Right lobe of liver (tissue), 6 donors: ENCODE data around the gene CXCL1. TPM values are rescaled to one million over a fixed set of nuclear protein-coding genes. Genes with fewer than 3 reads are reported as not detected.

Source experiments
- ATAC-seq, 4 donors: fragments of 200-7000 bp; cut with Tn5 transposase; one replicate each; pipeline ENCODE4 v1.9.1; 2020; ENCODE audit warnings: mild to moderate bottlenecking in 4 of 4, moderate library complexity in 4 of 4
- DNase-seq, 3 donors: peaks; one replicate each; pipeline ENCODE4 v3.0.0-alpha.2; 2020
- H3K27ac ChIP-seq, 3 donors: fragments of 200-600 bp; one replicate each; pipeline ENCODE4 v1.8.0; 2022
- H3K27me3 ChIP-seq, 2 donors: fragments of 200-600 bp; one replicate each; pipeline ENCODE4 v1.8.0; 2022
- H3K36me3 ChIP-seq, 4 donors: fragments of 200-600 bp; sonication (generic) in 1 of 4; one replicate each; pipeline versions ENCODE4 v1.5.1 to v1.8.0; 2017 to 2022; ENCODE audit warnings: control low read depth in 1 of 4
- H3K4me1 ChIP-seq, 4 donors: fragments of 200-600 bp; sonication (generic) in 1 of 4; one replicate each; pipeline versions ENCODE4 v1.5.1 to v1.8.0; 2017 to 2022; ENCODE audit warnings: control low read depth in 1 of 4
- H3K4me3 ChIP-seq, 3 donors: fragments of 200-600 bp; one replicate each; pipeline ENCODE4 v1.8.0; 2022
- H3K9me3 ChIP-seq, 4 donors: fragments of 200-600 bp; sonication (generic) in 1 of 4; one replicate each; pipeline versions ENCODE4 v1.5.1 to v1.8.0; 2017 to 2022; ENCODE audit warnings: control low read depth in 1 of 4
- CTCF ChIP-seq, 4 donors: fragments of 200-600 bp in 3 of 4; fragments of 450-650 bp in 1 of 4; IDR thresholded peaks; one replicate each; pipeline versions ENCODE4 v1.5.1 to v1.8.0; 2016 to 2022; ENCODE audit warnings: antibody characterized with exemption in 4 of 4, mild to moderate bottlenecking in 2 of 4
- POLR2A ChIP-seq: fragments of 450-650 bp; IDR thresholded peaks from one replicate; pipeline ENCODE4 v1.6.1; 2017; ENCODE audit warnings: antibody characterized with exemption, mild to moderate bottlenecking
- WGBS: methylation state at CpG from one replicate; pipeline ENCODE4 v1.1.6; 2018; ENCODE audit warnings: low coverage, low lambda C conversion rate; ENCODE audit not compliant: insufficient coverage; ENCODE audit errors: missing lambda C conversion rate; 5-methylcytosine and 5-hydroxymethylcytosine counted together
- intact Hi-C, 2 donors: fragments of 100-400 bp; cut with DNase I; formaldehyde crosslinking; loops; one replicate each; pipeline versions ENCODE4 v1.11.2 to v1.14.1; 2022
- total RNA-seq, 6 experiments: library from RNA; depleted of rRNA in 2 of 6; stranded (reverse); fragments of >200 nt in 2 of 6; fragmentation: NEBNext Ultra II Directional in 3 of 6; extraction: Animal tissue kit (Norgen Biotek cat#: 25700) in 3 of 6; gene quantifications; one replicate each; pipeline versions ENCODE4 v1.1.0 to v1.2.4, GENCODE V29; 2016 to 2023
- donor health status: DM: no; HTN: yes; CAD: no.
- donor health status: DM: no; HTN: no; CAD: no.
- donor health status: DM: no; HTN: no; CAD: no.
- donor health status: DM: no; HTN: yes; CAD: no.
- donor health status: DM: no; HTN: yes; CAD: no.

CXCL1 gene
- total RNA-seq, 6 experiments from 2014 or later, result 0.42 to 33.1 (median 4.3) TPM

- DNase-seq (no peak), ATAC-seq (no peak)
- Histone ChIP-seq H3K27me3 (no peaks in the 10 kb centered on the region), H3K4me3 (no peak overlapping the region), H3K9me3 (no peaks in the 10 kb centered on the region), H3K36me3 (no peaks in the 10 kb centered on the region), H3K27ac (no peak overlapping the region), H3K4me1 (no peaks in the 10 kb centered on the region)
- TF ChIP-seq CTCF (IDR thresholded peaks at IDR 0.05) (no peak), POLR2A (no peak)
- intact Hi-C loops, result no loop called here
These were observed 39.8 kb downstream of the CXCL1 start for GRCh38 chr4:73908965-73909364.

DNA sequence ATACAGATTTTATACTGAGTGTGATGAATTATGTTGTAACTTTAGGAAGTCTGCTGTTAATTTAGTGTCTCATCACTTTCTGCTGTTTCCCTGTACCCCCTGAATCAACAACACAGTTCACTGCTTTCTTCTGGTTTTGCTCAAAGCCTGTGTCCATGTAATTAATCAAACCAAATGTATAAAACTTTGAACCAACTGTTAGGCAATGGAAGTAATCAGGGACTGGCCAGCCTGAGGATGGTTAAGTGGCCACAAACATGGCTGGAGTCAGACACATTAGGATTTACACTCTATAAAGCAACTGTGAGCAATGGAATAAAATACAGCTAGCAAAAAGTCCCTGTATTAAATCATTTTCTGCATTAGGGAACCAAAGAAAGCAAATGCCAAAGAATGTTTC is 42.6 kb downstream of the CXCL1 start:
- no peaks in the 10 kb centered on the region for H3K36me3 ChIP-seq
- ATAC-seq (no peak), DNase-seq (no peak)
- TF ChIP-seq CTCF (IDR thresholded peaks at IDR 0.05) (no peak), POLR2A (no peak)
- no peaks in the 10 kb centered on the region for H3K27me3 ChIP-seq
- no peak overlapping the region for H3K27ac ChIP-seq
- no peaks in the 10 kb centered on the region for H3K4me1 ChIP-seq
- H3K9me3 ChIP-seq, result no peaks in the 10 kb centered on the region
- H3K4me3 ChIP-seq, result no peak overlapping the region
- intact Hi-C loops, result no loop called here

GRCh38 chr4:73912191-73912590 is 43.0 kb downstream of the CXCL1 start:
- Histone ChIP-seq H3K27me3 (no peaks in the 10 kb centered on the region), H3K4me1 (no peaks in the 10 kb centered on the region), H3K27ac (no peak overlapping the region), H3K36me3 (no peaks in the 10 kb centered on the region), H3K9me3 (no peaks in the 10 kb centered on the region), H3K4me3 (no peak overlapping the region)
- TF ChIP-seq CTCF (IDR thresholded peaks at IDR 0.05) (no peak), POLR2A (no peak)
- no peak for DNase-seq
- WGBS, result 21% methylated on average over 1 of the region's 1 CpG
- ATAC-seq, result no peak
- intact Hi-C loops, result no loop called here

- H3K27ac ChIP-seq, result no peak overlapping the region
- no peak overlapping the region for H3K4me3 ChIP-seq
- WGBS, result 69% methylated on average over 1 of the region's 1 CpG
- no peak for DNase-seq
- intact Hi-C loops, result no loop called here
- no peaks in the 10 kb centered on the region for H3K36me3 ChIP-seq
- H3K4me1 ChIP-seq, result no peaks in the 10 kb centered on the region
- TF ChIP-seq POLR2A, result no peak
- no peak for TF ChIP-seq CTCF (IDR thresholded peaks at IDR 0.05)
- no peaks in the 10 kb centered on the region for H3K27me3 ChIP-seq
- no peaks in the 10 kb centered on the region for H3K9me3 ChIP-seq
- no peak for ATAC-seq
These were observed 44.9 kb downstream of the CXCL1 start for GRCh38 chr4:73914071-73914470.

DNA sequence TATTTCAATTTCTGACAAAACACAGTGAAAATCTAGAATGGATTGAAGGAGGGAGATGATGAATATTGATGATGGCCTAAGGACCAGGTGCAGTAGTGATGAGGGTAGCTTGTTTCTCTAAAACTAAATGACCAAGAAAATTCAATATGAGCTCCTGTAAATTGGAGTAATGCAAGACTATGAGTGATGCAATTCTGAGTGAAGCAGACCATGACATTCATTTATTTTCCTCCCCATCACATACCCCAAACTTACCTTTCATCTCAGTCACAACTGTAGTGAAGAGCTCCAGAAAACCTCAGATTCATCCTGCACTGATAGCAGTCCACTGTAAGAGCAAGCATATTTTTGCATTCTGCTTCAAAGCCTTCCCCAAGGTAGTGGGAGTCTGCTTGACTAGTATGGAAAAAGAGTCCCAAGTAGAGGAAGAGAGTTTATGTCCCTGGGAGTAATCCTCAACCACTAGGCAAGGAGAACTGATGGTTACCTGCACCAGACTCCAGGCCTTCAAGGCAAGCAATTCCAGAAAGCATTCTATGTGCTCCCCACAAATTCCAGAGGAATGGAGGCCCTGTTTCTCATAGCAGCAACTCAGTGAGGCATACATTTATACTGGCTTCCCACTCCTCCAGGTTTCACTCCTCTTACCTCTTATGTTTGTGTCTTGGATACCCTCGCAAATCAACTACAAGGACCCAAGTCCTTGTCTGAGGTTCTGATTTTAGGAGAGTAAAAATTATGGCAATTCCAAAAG is 47.2 kb downstream of the CXCL1 start:
- Histone ChIP-seq H3K27me3 (no peaks in the 10 kb centered on the region), H3K27ac (no peak overlapping the region), H3K36me3 (no peaks in the 10 kb centered on the region), H3K9me3 (no peaks in the 10 kb centered on the region), H3K4me3 (no peak overlapping the region), H3K4me1 (no peaks in the 10 kb centered on the region)
- no peak for DNase-seq
- no peak for ATAC-seq
- no peak for TF ChIP-seq POLR2A
- no peak for TF ChIP-seq CTCF (IDR thresholded peaks at IDR 0.05)
- intact Hi-C loops, result no loop called here
- 91% methylated on average over 1 of the region's 1 CpG for WGBS
